NCI-H82 treated with DMSO at 0.1 percent for 48 hours (cell line): ENCODE data around the gene MROH2A.
"Not testable (repeated sequence)": the region's sequence is repeated elsewhere in the genome, so short reads cannot be mapped to it uniquely, and the experiment has no call there.

Source experiments
- DNase-seq: peaks from one replicate; lab custom pipeline; 2025; ENCODE audit not compliant: unreplicated experiment; lab: John Stamatoyannopoulos, UW

MROH2A gene, protein sequence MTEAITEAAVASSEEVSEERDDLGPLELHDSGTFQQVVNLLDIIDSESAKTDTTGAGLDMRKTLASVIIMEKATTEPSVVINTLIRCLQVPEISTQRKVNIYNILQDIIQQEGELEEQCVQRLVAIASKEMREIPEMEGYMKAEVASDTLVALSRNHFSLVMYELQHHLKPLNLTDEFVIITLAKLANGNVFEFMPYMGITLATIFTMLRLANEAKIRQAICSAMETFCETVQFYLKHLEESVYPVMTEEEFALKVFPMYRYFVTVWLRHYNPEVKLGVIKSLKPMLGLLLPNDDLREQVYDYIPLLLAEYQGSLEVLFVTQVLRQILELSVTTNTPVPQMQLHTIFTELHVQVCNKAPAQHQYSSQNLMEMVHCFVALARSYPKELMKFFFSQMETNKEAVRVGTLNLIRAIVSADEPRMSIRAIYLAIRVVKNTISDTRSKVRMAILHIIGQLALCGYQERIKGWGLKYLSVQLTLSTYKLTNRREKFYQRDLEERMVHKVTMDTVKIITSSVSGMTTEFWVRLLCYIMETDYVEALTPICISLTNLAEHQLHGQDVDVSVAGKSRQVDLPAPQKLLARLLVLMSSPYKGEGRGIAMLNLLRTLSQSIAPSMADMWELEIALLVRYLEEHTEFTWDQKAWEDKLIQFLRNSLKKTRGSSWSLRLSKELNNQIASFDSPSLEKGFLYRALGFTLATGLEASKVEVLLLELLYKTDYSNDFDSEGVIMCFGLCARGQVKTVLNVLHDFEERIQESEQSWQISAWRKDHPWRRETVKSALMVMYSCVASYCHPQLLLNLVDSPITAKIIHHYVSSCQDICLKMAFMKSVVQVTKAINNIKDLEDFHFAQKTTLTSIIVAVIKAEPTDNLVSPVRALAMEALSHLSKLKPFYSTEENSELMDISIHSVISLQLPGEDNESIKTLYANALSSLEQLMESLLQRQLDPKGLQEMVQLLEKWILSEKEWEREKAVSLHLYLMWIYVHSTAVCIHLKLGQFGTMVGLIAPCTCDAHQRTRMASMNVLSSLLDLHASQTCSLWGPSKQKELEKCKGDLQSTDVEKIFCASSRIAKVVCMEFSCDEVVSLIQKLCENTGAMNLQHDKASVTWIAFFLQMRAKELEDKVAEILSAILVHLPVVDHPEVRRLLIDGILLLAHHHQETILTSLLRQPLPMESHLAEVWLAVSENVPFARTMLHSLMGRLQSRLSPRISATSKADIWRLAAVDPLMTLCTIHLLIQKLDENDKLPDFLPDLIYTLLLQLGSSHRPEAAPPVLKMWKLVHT (N-terminal part only)

DNA sequence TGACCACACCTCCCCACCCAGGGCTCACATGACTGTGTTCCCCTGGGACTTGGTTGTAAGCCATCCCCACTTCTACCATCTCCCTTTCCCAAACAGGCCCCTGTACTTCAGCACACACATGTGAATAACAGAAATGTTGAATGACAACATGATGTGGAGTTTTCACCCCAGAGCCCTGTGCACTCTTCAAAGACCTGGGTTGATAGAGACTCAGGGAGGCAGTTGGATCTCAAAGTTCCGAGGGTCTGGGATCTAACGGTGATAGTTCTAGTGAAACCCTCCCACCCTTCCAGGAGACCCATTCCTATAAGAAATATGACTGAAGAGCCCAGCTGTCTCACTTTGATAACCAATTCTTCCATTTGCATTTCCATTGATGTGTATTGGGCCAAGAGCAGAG, at the start of gene MROH2A:
MROH2A (plus strand) TSS at position 301 of the 400 bp plus-strand sequence. CDS start 1,029 bp downstream, outside the sequence.
- DNase-seq = no peak

DNA sequence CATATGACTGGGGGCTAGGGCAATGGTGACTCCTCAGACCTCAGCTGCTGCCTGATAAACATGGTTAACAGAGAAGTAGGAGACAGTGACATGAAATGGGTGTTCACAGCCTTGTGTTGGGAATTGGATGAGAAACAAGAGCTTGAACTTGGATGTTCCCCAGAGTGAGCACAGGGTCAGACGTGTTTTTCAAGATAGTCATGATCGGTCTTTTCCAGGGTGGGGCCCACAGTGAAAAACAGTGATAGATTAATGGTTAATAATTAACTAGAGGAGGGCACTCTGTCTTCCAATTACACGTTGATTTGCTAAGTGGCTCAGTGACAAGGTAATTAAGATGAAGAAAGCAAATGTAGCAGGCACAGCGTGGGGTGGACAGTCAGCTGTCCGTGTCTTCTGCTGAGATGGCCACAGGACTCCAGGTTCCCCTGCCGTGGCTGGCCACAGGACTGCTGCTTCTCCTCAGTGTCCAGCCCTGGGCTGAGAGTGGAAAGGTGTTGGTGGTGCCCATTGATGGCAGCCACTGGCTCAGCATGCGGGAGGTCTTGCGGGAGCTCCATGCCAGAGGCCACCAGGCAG, 49.3 kb upstream of the MROH2A start, which contains the start of gene UGT1A3:
UGT1A3 (plus strand) TSS at position 320 of the 579 bp plus-strand sequence; CDS start at position 405, 85 bp downstream.
- no peak for DNase-seq

DNA sequence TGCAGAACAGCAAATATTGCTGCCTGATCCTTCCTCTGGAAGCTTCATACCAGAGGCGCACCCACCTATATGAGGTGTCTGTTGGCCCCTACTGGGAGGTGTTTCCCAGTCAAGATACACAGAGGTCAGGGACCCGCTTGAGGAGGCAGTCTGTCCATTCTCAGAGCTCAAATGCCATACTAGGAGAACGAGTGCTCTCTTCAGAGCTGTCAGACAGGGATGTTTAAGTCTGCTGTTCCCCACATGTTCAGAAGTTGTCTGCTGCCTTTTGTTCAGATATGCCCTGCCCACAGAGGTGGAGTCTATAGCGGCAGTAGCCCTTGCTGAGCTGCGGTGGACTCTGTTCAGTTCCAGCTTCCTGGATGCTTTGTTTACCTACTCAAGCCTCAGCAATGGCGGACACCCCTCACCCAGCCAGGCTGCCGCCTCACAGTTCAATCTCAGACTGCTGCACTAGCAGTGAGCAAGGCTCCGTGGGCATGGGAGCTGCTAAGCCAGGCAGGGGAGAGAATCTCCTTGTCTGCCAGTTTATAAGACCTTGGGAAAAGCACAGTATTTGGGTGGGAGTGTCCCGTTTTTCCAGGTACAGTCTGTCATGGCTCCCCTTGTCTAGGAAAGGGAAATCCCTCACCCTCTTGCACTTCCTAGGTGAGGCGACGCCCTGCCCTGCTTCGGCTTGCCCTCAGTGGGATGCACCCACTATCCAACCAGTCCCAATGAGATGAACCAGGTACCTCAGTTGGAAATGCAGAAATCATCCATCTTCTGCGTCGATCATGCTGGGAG, 41.1 kb upstream of the MROH2A start:
- DNase-seq = not testable (repeated sequence)

DNA sequence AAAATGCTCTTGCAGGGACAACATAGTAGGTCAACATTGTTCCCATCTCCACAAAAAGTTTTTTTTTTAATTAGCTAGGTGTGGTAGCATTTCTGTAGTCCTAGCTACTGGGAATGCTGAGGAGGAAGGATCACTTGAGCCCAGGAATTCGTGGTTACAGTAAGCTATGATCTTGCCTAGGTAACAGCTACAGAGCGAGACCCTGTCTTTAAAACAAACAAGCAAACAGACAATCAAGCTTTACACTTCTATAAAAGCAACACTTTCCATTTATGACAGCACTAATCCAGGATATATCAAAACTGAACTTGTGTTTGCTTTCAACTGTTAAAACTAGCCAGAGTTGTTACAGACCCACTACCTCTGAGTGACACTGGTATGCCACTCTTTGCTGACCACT, 37.3 kb upstream of the MROH2A start:
- DNase-seq = no peak

DNA sequence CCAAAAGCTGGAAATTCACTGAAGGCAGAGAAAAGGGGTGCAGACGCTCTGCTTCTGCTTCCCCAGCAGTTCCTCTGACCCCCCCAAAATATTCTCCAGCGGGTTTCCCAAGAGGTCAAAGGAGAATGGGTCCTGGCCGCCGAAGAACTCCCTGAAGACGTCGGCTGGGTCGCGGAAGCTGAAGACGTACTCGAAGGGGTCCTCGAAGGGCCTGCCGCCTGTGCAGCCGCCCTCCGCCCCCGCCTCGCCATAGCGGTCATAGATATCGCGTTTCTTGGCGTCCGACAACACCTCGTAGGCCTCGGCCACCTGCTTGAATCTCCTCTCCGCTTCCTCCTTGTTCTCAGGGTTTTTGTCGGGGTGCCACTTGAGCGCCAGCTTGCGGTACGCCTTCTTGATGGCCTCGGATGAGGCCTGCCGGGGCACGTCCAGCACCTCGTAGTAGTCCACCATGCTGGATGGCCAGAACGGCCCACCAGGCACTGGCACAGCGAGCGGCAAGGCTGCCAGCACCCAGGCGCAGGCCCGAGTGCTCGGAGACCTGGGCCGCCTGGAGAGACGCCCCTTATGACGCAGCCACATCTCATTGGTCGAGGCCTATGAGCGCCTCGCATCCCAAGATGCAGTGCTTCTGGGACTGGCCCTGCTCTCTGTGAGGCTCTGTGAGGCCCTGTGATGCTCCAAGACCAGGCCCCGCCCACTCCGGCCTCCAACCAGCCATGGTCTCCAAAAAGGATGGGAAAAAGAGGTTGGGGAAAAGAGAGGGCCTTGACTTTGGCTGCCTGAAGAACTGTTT, 34.5 kb upstream of the MROH2A start:
- no peak for DNase-seq

DNA sequence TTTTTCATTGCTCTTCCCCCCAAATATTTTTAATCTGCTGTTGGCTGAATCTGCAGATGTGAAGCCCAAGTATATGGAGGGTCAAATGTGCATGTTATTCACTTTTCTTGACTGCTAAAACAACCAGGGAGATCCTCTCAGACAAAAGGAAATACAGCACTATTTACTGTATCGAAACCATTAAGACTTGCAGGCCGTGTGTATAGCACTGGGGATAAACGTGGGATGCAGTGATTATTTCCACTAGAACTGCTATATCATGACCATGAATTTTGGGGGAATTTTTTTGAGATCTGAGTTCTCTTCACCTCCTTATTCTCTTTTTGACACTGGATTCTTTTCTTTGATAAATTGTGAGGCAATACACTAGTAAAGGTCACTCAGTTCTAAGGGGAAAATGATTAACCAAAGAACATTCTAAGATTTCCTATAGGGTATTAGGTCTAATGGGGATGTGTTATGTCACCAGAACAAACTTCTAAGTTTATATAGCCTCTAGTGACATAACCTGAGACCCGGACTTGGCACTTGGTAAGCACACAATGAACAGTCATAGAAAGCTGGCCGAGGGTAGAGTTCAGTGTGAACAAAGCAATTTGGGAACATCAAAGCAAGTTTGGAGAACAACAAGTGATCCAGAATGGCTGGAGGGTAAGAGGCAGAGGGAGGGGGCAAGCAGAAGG, 32.9 kb upstream of the MROH2A start:
- DNase-seq = no peak

DNA sequence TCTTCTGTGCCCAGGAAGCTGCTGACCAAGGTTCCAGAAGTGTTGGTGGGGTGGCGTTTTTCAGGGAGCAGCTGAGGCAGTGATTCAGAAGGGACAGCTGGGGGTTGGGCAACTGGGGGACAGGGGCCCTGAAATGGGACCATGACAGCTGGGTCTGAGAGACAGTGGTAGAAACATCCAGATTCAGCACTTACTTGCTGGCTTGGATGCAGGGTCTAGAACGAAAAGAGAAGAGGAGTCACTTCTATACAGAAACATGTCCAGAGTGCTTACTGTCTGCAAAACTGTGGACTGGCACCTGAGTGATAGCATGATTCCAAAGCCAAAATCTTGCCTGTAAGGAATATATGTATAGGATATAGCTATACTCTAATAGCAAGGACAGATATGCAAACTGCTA, 32.3 kb upstream of the MROH2A start:
- not testable (repeated sequence) for DNase-seq

DNA sequence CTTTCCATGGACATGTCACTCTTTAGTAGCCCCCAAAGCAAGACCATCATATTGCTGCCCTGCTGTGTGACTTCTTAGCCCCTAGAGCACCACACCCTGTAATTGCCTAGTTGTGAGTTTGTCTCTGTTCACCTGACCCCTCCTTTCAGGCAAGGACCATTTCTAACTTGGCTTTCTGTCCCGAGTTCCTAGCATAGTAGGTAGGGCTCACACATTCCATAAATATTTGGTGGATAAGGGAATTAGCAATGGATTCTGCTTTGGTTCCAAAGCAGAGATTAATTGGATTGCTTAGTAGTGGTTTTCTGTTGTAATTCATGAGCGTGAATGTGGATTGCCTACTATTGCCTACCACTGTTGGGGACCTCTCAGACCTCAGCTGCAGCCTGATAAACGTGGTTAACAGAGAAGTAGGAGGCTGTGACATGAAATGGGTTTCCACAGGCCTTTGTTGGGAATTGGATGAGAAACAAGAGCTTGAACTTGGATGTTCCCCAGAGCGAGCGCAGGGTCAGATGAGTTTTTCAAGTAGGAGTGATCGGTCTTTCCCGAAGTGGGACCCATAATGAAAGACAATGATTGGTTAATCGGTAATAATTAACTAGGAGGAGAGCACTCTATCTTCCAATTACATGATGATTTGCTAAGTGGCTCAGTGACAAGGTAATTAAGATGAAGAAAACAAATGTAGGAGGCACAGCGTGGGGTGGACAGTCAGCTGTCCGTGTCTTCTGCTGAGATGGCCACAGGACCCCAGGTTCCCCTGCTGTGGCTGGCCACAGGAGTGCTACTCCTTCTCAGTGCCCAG, 31.5 kb upstream of the MROH2A start:
- no peak for DNase-seq

DNA sequence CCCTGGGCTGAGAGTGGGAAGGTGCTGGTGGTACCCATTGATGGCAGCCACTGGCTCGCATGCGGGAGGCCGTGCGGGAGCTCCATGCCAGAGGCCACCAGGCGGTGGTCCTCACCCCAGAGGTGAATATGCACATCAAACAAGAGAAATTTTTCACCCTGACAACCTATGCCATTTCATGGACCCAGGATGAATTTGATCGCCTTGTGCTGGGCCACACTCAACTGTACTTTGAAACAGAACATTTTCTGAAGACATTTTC, 30.9 kb upstream of the MROH2A start:
- no peak for DNase-seq

DNA sequence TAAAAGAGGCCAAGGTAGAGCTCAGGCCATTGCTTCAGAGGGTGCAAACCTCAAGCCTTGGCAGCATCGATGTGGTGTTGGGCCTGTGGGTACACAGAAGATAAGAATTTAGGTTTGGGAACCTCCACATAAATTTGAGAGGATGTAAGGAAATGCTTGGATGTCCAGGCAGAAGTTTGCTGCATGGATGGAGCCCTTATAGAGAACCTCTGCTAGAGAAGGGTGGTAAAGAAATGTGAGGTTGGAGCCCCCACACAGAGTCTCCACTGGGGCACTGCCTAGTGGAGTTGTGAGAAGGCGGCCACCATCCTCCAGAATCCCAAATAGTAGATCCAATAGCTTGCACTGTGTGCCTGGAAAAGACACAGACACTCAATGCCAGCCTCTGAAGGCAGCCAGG, 27.4 kb upstream of the MROH2A start:
- not testable (repeated sequence) for DNase-seq

DNA sequence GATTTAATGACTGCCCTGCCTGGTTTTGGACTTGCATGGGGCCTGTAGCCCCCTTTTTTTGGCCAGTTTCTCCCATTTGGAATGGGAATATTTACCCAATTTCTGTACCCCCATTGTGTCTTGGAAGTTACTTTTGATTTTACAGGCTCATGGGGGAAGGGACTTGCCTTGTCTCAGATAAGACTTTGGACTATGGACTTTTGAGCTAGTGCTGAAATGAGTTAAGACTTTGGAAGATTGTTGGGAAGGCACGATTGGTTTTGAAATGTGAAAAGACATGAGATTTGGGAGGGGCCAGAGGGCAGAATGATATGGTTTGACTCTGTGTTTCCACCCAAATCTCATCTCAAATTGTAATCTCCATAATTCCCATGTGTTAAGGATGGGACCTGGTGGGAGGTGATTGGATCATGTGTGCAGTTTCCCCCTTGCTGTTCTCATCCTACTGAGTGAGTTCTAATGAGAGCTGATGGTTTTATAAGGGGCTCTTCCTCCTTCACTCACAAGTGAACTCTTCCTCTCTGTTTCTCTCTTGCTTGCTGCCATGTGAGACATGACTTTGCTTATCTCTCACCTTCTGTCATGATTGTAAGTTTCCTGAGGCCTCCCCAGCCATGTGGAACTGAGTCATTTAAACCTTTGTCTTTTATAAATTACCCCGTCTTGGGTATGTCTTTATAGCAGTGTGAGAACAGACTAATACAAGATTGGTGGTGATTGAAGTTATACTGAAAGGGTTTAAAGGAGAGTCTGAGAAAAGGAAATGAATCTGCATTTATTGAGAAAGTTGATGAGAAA, 26.7 kb upstream of the MROH2A start:
- DNase-seq = not testable (repeated sequence)

DNA sequence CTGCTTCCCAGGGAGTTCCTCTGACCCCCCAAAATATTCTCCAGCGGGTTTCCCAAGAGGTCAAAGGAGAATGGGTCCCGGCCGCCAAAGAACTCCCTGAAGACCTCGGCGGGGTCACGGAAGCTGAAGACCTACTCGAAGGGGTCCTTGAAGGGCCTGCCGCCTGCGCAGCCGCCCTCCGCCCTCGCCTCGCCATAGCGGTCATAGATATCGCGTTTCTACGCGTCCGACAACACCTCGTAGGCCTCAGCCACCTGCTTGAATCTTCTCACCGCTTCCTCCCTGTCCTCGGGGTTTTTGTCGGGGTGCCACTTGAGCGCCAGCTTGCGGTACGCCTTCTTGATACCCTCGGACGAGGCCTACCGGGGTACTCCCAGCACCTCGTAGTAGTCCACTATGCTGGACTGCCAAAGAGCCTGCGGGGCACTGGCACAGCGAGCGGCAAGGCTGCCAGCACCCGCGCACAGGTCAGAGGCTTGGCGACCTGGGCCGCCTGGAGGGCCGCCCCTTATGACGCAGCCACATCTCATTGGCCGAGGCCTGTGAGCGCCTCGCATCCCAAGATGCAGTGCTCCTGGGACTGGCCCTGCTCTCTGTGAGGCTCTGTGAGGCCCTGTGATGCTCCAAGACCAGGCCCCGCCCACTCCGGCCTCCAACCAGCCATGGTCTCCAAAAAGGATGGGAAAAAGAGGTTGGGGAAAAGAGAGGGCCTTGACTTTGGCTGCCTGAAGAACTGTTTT, 23.1 kb upstream of the MROH2A start:
- DNase-seq = no peak

DNA sequence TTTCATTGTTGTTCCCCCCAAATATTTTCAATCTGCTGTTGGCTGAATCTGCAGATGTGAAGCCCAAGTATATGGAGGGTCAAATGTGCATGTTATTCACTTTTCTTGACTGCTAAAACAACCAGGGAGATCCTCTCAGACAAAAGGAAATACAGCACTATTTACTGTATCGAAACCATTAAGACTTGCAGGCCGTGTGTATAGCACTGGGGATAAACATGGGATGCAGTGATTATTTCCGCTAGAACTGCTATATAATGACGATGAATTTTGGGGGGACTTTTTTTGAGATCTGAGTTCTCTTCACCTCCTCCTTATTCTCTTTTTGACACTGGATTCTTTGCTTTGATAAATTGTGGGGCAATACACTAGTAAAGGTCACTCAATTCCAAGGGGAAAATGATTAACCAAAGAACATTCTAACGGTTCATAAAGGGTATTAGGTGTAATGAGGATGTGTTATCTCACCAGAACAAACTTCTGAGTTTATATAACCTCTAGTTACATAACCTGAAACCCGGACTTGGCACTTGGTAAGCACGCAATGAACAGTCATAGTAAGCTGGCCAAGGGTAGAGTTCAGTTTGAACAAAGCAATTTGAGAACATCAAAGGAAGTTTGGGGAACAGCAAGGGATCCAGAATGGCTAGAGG, 21.6 kb upstream of the MROH2A start:
- DNase-seq = no peak

DNA sequence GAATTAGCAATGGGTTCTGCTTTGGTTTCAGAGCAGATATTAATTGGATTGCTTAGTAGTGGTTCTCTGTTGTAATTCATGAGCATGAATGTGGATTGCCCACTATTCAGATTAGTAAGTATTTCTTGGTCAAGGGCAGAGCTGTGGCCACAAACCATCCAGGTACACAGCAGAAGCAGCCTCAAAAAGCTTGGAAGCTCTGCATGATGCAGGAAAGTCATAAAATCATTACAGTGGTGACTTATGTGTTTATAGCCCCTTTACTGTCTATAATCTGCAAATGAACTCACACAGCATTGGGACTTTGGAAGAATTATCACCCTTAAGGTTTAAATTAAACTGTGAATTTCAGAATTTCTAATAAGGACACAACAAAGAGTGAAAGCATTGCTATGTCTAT, 20.0 kb upstream of the MROH2A start:
- no peak for DNase-seq

DNA sequence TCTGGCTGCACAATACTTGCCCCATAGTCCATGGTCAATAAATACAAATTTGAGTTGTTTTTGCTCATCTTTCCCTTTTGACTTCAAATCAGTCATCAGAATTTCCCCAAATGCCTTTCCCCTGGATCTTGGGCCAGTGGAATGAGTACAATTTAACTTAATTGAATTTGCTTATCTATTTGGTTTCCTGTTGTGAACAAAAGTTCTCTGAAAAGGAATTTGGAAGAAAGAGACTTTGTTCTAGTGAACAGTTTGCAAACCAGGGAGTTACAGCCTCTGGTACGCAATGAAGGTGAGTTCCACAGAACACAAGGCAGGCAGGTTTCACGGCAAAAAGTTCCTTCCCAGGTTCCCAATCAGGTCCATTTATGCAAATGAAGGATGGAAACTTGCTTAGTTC, 19.3 kb upstream of the MROH2A start:
- DNase-seq = no peak

DNA sequence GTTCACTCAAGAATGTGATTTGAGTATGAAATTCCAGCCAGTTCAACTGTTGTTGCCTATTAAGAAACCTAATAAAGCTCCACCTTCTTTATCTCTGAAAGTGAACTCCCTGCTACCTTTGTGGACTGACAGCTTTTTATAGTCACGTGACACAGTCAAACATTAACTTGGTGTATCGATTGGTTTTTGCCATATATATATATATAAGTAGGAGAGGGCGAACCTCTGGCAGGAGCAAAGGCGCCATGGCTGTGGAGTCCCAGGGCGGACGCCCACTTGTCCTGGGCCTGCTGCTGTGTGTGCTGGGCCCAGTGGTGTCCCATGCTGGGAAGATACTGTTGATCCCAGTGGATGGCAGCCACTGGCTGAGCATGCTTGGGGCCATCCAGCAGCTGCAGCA, 18.1 kb upstream of the MROH2A start, which contains the start of gene UGT1A1:
UGT1A1 (plus strand) TSS at position 228 of the 400 bp plus-strand sequence; CDS start at position 246, 18 bp downstream.
- DNase-seq = no peak
